Measurements from ENCODE around the gene ABR.
"Not testable (repeated sequence)": the region's sequence is repeated elsewhere in the genome, so short reads cannot be mapped to it uniquely, and the experiment has no call there.

The ABR gene

DNA sequence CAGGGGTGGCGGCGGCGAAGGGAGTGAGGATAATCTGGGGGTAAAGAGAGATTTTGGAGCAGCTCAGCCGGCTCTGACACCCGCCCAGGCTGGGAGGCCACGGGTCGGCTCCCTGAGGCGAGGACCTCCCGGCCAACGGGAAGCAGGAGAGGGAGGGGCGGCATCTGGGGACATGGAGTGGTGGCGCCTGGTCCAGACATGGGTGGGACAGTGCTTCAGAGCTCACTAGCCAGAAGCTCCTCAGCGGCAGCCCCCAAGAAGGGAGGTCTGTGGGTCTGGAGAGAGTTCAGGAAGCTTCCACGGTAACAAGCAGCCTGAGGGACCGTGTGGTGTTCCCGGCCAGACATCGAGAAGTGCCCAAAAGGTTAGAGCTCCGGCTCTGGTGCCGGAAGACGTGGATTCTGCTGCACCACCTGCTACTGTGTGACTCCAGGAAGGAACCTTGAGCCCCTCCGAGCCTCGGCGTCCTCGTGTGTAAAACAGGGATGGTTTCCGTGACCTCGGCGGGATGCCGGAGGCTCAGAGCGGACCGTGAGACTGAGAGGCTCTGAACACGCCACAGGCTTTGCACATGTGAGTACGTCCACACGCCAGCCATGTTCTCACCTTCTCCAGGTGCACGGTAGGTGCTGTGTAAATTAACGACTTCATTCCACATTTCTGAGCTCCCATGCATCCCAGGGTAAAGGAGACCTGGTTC lies 126.0 kb downstream of the ABR start:
- Mint-ChIP-seq H3K36me3 (ENCODE audit: insufficient read depth) (peaks cover 27% of the 10 kb centered on the region), H3K4me3 (no peak overlapping the region), H3K27me3 (no peaks in the 10 kb centered on the region), H3K27ac (ENCODE audit: low read depth) (no peak overlapping the region), H3K4me1 (no peaks in the 10 kb centered on the region), H3K9me3 (no peaks in the 10 kb centered on the region)
- ATAC-seq (replicated peaks; ENCODE audit: extremely low read depth, poor library complexity, severe bottlenecking) (no peak), DNase-seq (ENCODE audit: low spot score in 2 of 2) (no peak)

DNA sequence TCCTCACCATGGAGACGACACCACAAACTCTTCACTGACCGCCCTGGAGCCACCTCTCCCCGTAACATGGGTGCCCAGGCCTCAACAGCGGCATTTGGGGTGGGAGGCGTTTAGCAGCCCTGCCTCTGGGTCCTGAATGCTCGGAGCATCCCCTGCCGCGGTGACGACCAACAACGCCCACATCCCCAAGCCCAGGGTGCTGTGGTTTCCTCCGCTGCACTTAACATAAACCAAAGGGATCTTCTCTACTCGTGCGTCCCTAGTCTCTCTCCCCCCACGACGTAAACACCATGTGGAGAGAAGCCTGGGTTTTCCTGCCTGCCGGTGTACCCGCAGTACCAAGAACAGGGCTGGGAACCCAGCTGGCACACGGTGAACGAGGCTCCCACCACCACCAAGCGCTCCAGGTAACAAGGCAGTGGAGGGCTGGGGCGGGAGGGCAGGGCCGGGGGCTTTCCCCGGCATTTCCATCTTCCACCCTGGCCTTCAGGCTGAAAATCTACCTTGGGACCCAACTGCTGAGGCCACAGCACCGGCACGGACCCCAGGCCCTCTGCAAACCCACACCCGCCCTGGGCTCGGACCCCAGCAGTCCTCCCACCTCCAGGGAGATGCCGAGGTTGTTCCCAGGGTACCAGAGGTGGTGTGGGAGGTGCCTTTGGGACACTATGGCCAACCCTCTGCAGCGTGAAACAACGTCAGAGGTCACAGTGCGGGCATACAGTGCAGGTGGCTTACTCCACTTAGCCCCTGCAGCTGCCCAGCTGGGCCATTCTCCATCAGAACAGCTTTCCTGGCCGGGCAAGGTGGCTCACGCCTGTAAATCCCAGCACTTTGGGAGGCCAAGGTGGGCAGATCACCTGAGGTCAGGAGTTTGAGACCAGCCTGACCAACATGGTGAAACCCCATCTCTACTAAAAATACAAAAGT lies 128.5 kb downstream of the ABR start:
- Mint-ChIP-seq H3K4me3 (no peak overlapping the region), H3K9me3 (no peaks in the 10 kb centered on the region), H3K27me3 (no peaks in the 10 kb centered on the region), H3K4me1 (no peaks in the 10 kb centered on the region), H3K36me3 (ENCODE audit: insufficient read depth) (peaks cover 19% of the 10 kb centered on the region), H3K27ac (ENCODE audit: low read depth) (peak overlapping the region; percentile 29)
- DNase-seq (ENCODE audit: low spot score in 2 of 2) (no peak), ATAC-seq (replicated peaks; ENCODE audit: extremely low read depth, poor library complexity, severe bottlenecking) (no peak)

DNA sequence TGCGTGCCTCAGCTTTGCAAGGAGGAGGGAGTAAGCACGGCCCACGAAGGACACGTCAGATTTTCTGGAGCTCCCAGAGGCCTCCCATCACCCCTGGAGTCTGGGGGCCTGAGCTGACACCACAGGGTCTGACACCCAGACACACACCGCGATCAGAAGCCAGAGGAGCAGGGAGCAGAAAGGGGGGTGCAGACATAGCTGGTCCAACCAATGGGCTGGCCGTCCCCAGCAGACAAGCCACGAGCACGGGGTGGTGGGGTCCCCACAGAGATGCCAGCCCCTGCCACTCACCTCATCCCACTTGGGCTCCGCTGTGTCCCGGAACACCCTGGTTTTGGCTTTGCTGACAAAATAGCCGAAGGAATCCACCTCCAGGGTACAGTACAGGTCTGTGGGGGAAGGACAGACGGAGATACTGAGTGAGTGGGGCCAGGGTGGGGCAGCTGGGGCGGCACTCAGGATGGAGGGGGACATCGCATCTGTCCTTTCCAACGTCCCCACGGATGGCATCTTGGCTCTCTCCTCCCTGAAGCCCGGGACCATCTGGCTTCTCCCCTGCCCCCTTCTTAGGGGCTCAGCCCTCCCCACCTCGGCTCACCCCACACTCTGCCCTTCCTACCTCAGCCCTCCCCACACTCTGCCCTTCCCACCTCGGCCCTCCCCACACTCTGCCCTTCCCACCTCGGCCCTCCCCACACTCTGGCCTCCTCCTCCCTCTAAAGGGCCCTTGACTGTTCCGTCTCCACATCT lies 129.4 kb downstream of the ABR start:
- peaks cover 5% of the 10 kb centered on the region for H3K4me1 Mint-ChIP-seq
- ATAC-seq (replicated peaks; ENCODE audit: extremely low read depth, poor library complexity, severe bottlenecking), result no peak
- no peak for DNase-seq (ENCODE audit: low spot score in 2 of 2)
- no peaks in the 10 kb centered on the region for H3K27me3 Mint-ChIP-seq
- peaks cover 23% of the 10 kb centered on the region for H3K36me3 Mint-ChIP-seq (ENCODE audit: insufficient read depth)
- H3K9me3 Mint-ChIP-seq, result no peaks in the 10 kb centered on the region
- peak overlapping the region; percentile 29 for H3K27ac Mint-ChIP-seq (ENCODE audit: low read depth)
- H3K4me3 Mint-ChIP-seq, result no peak overlapping the region

DNA sequence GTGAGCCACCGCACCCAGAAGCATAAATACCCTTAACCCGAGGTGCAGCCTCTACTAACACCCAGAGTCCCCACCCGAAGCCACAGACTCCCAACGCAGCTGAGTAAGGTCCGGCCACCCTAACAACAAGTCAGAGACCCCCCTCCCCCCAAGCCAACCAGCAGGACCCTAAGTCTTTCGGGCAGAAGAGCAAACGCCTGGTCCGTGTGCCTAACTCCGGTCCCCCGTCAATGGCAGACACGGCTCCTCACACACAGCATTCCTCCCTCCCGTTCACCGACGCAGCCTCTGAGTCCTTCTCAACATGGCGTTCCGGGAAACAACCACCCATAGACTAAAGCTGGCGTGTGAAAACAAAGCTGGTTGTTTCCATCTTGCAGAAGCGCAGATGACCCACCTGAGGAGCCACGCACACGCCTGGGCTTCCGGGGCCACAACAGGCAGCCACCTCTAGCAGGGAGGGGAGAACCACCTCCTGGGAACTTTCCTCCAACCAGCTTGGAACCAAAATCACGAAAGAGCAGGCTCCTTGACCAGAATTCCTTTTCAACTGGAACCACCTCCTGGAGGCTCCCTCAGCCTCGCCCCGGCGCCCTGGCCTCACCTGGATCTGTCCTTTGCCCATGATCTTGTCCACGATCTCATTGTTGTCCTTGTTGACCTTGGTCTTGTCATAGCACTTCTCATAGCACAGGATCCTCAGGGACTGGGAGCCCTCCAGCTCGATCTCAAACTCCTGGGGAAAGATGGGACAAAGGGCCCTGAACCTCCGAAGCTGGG lies 130.1 kb downstream of the ABR start:
- peaks cover 23% of the 10 kb centered on the region for H3K36me3 Mint-ChIP-seq (ENCODE audit: insufficient read depth)
- no peak overlapping the region for H3K27ac Mint-ChIP-seq (ENCODE audit: low read depth)
- H3K4me3 Mint-ChIP-seq, result no peak overlapping the region
- peaks cover 13% of the 10 kb centered on the region for H3K4me1 Mint-ChIP-seq
- ATAC-seq (replicated peaks; ENCODE audit: extremely low read depth, poor library complexity, severe bottlenecking) (no peak), DNase-seq (ENCODE audit: low spot score in 2 of 2) (no peak)
- H3K9me3 Mint-ChIP-seq, result no peaks in the 10 kb centered on the region
- H3K27me3 Mint-ChIP-seq, result no peaks in the 10 kb centered on the region

GRCh38 chr17:1048516-1049115 lies 131.2 kb downstream of the ABR start:
- Mint-ChIP-seq H3K36me3 (ENCODE audit: insufficient read depth) (peaks cover 27% of the 10 kb centered on the region), H3K4me1 (peaks cover 16% of the 10 kb centered on the region)
- not testable (repeated sequence) for ATAC-seq (replicated peaks; ENCODE audit: extremely low read depth, poor library complexity, severe bottlenecking); H3K4me3 Mint-ChIP-seq; H3K27me3 Mint-ChIP-seq; DNase-seq (ENCODE audit: low spot score in 2 of 2); H3K27ac Mint-ChIP-seq (ENCODE audit: low read depth); H3K9me3 Mint-ChIP-seq

GRCh38 chr17:1047879-1048470 lies 131.8 kb downstream of the ABR start:
- no peak for ATAC-seq (replicated peaks; ENCODE audit: extremely low read depth, poor library complexity, severe bottlenecking)
- H3K9me3 Mint-ChIP-seq, result no peaks in the 10 kb centered on the region

DNA sequence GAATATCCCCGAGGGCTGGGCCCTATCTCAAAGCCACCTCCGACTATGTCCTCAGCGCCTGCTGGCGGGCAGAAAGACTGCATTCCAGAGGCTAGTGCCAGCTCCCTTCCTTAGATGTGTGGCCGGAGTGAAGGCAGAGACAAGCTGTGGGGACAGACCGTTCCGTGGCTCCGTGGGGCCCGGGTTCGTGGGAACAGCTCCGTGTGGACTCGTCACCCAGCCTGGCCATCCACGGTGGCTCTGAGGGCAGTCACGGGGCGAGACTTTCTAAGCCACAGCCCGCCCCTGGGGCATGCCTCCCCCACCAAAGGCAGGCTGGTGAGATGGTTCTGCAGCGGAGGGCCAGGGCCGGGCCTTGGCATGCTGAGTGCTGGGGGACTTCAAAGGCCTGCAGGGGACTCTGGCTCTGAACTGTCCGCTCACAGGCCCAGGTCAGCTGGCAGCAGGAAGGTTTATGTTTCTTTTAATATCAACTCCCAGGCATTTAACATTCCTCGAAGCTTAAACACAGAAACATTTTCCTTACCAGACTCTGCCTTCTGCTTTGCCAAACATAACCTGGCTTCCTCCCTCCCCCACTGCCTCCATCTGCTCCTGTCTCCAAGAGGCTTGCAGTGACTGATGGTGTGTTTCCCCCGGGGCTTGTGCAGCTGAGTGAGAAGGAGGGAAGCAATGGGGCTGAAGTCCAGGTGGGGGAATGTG lies 132.5 kb downstream of the ABR start:
- Mint-ChIP-seq H3K4me3 (no peak overlapping the region), H3K36me3 (ENCODE audit: insufficient read depth) (peaks cover 29% of the 10 kb centered on the region), H3K9me3 (no peaks in the 10 kb centered on the region), H3K27me3 (no peaks in the 10 kb centered on the region), H3K4me1 (peaks cover 16% of the 10 kb centered on the region), H3K27ac (ENCODE audit: low read depth) (no peak overlapping the region)
- ATAC-seq (replicated peaks; ENCODE audit: extremely low read depth, poor library complexity, severe bottlenecking) (no peak), DNase-seq (ENCODE audit: low spot score in 2 of 2) (no peak)

More at GRCh38 chr17:1047879-1048470, 131.8 kb downstream of the ABR start:
- H3K36me3 Mint-ChIP-seq (ENCODE audit: insufficient read depth), result peaks cover 28% of the 10 kb centered on the region
- no peaks in the 10 kb centered on the region for H3K27me3 Mint-ChIP-seq
- H3K4me3 Mint-ChIP-seq, result no peak overlapping the region
- H3K4me1 Mint-ChIP-seq, result peaks cover 16% of the 10 kb centered on the region
- no peak overlapping the region for H3K27ac Mint-ChIP-seq (ENCODE audit: low read depth)
- no peak for DNase-seq (ENCODE audit: low spot score in 2 of 2)

DNA sequence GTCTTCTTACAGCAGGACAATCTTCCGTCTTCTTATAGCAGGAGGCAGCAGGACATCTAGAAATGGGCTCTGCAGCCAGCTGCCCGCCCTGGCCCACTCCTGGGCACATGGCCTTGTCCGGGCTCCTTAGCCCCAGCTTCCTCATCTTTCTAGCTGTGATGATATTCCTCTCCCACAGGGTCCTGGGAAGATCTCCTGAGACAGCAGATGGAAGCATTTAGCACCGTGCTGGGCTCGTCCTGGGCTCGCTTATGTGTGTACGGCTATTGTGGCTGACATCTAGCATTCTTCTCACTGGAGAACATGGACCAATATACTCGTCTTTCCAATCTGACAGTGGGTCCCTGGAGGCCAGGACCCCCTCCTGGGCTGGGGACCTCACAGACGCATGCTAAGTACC lies 134.3 kb downstream of the ABR start:
- no peak for ATAC-seq (replicated peaks; ENCODE audit: extremely low read depth, poor library complexity, severe bottlenecking)
- DNase-seq (ENCODE audit: low spot score in 2 of 2), result no peak
- Mint-ChIP-seq H3K4me3 (no peak overlapping the region), H3K27me3 (no peaks in the 10 kb centered on the region), H3K36me3 (ENCODE audit: insufficient read depth) (peaks cover 29% of the 10 kb centered on the region), H3K4me1 (peaks cover 21% of the 10 kb centered on the region), H3K27ac (ENCODE audit: low read depth) (no peak overlapping the region), H3K9me3 (no peaks in the 10 kb centered on the region)

- peaks cover 23% of the 10 kb centered on the region for H3K4me1 Mint-ChIP-seq
- peak overlapping the region; percentile 20 for H3K27ac Mint-ChIP-seq (ENCODE audit: low read depth)
- not testable (repeated sequence) for H3K4me3 Mint-ChIP-seq; H3K27me3 Mint-ChIP-seq; H3K9me3 Mint-ChIP-seq; DNase-seq (ENCODE audit: low spot score in 2 of 2); ATAC-seq (replicated peaks; ENCODE audit: extremely low read depth, poor library complexity, severe bottlenecking)
- H3K36me3 Mint-ChIP-seq (ENCODE audit: insufficient read depth), result peaks cover 27% of the 10 kb centered on the region
Observed at GRCh38 chr17:1044387-1045009, 135.3 kb downstream of the ABR start.

- H3K4me1 Mint-ChIP-seq, result peaks cover 25% of the 10 kb centered on the region
- no peak for DNase-seq (ENCODE audit: low spot score in 2 of 2)
- no peaks in the 10 kb centered on the region for H3K27me3 Mint-ChIP-seq
- no peak for ATAC-seq (replicated peaks; ENCODE audit: extremely low read depth, poor library complexity, severe bottlenecking)
- H3K9me3 Mint-ChIP-seq, result no peaks in the 10 kb centered on the region
- no peak overlapping the region for H3K4me3 Mint-ChIP-seq
- H3K27ac Mint-ChIP-seq (ENCODE audit: low read depth), result no peak overlapping the region
- H3K36me3 Mint-ChIP-seq (ENCODE audit: insufficient read depth), result peaks cover 22% of the 10 kb centered on the region
Observed at GRCh38 chr17:1043601-1044251, 136.1 kb downstream of the ABR start.
